Epidermal melanocyte (primary cell): ENCODE results near the gene HOXB6.

Experiments used
- DNase-seq: peaks from one replicate; pipeline ENCODE4 v3.0.0; 2011; ENCODE audit warnings: low spot score; ENCODE audit not compliant: insufficient read length

Gene HOXB6

GRCh38 chr17:48609759-48610281, 5.0 kb upstream of the HOXB6 start:
- DNase-seq, result no peak

GRCh38 chr17:48609033-48609432, 4.2 kb upstream of the HOXB6 start:
- DNase-seq, result no peak

GRCh38 chr17:48608494-48608834, 3.7 kb upstream of the HOXB6 start:
- DNase-seq, result no peak

- no peak for DNase-seq
Measured at GRCh38 chr17:48606892-48607614, 2.3 kb upstream of the HOXB6 start.

GRCh38 chr17:48605991-48606891, 1.5 kb upstream of the HOXB6 start:
- DNase-seq, result no peak

- DNase-seq, result no peak
Measured at GRCh38 chr17:48605409-48605919, 678 bp upstream of the HOXB6 start.

GRCh38 chr17:48603959-48604769, 622 bp downstream of the HOXB6 start:
- DNase-seq, result no peak

GRCh38 chr17:48601539-48602425, 3.0 kb downstream of the HOXB6 start:
- no peak for DNase-seq

- DNase-seq, result no peak
Measured at GRCh38 chr17:48601207-48601538, 3.6 kb downstream of the HOXB6 start.

GRCh38 chr17:48600244-48601098, 4.3 kb downstream of the HOXB6 start:
- DNase-seq, result no peak

- no peak for DNase-seq
Measured at GRCh38 chr17:48599354-48599753, 5.4 kb downstream of the HOXB6 start.

GRCh38 chr17:48598736-48599135, 6.0 kb downstream of the HOXB6 start:
- DNase-seq, result no peak

- DNase-seq, result peak; percentile 44
Measured at GRCh38 chr17:48597778-48598631, 6.8 kb downstream of the HOXB6 start.

GRCh38 chr17:48597528-48597777, 7.3 kb downstream of the HOXB6 start:
- DNase-seq, result no peak

- no peak for DNase-seq
Measured at GRCh38 chr17:48596735-48597527, 7.9 kb downstream of the HOXB6 start.

- no peak for DNase-seq
Measured at GRCh38 chr17:48596000-48596734, 8.6 kb downstream of the HOXB6 start.

- no peak for DNase-seq
Measured at GRCh38 chr17:48595278-48595999, 9.3 kb downstream of the HOXB6 start.
